Fibroblast of skin of scalp (primary cell): ENCODE data around the gene RGS16. TPM values are rescaled to one million over a fixed set of nuclear protein-coding genes. Genes with fewer than 3 reads are reported as not detected.
"Not testable (repeated sequence)": the region's sequence is repeated elsewhere in the genome, so short reads cannot be mapped to it uniquely, and the experiment has no call there.

Experiments
- DNase-seq: peaks from one replicate; pipeline ENCODE4 v3.0.0-alpha.2; 2013
- polyA plus RNA-seq, 2 experiments: library from polyadenylated mRNA; unstranded; fragments of 120-200 nt; gene quantifications; one replicate each; pipeline ENCODE4 v1.2.1, GENCODE V29; 2013; ENCODE audit not compliant: insufficient read length in 2 of 2

RGS16 gene
- 1.1 TPM for polyA plus RNA-seq (2013, experiment 1 of 2; ENCODE audit: insufficient read length)
- 1.4 TPM for polyA plus RNA-seq (2013, experiment 2 of 2; ENCODE audit: insufficient read length)

GRCh38 chr1:182604175-182605164 is at the start of gene RGS16:
Gene RGS16, minus strand, starts transcription at chr1:182604389. Its CDS starts 130 bp downstream, at chr1:182604259.
- DNase-seq = peak; percentile 81

- no peak for DNase-seq
Measured at GRCh38 chr1:182653986-182654385, 49.8 kb upstream of the RGS16 start.

GRCh38 chr1:182652933-182653332 is 48.7 kb upstream of the RGS16 start:
- DNase-seq = no peak

GRCh38 chr1:182651339-182651724 is 47.1 kb upstream of the RGS16 start:
- DNase-seq = no peak

DNA sequence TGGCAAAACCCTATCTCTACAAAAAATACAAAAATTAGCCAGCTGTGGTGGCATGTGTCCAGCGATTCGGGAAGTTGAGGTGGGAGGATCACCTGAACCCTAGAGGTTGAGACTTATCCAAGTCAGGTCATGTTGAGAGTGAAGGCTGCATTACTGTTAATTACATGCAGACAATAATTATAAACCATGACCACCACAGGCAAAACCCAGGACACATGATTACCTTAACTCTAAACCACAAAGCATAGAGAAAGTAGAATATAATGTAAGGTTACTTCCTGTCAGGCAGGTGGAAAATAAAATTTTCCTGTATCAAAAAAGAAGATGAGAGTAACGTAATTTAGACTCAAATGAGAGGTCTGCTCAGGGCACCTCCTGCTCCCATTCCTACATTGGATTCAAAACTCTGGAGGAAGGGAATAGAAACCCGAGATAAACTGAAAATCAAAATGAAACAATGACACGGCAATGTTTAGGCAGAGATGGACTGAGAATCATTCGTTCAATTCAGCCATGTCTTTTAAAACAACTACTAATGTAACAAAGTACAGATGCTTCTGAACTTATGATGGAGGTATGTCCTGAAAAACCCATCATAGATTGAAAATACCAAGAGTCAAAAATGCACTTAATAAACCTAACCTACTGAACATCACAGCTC is 46.6 kb upstream of the RGS16 start:
- DNase-seq = no peak

- DNase-seq = no peak
Measured at GRCh38 chr1:182649041-182649440, 44.9 kb upstream of the RGS16 start.

DNA sequence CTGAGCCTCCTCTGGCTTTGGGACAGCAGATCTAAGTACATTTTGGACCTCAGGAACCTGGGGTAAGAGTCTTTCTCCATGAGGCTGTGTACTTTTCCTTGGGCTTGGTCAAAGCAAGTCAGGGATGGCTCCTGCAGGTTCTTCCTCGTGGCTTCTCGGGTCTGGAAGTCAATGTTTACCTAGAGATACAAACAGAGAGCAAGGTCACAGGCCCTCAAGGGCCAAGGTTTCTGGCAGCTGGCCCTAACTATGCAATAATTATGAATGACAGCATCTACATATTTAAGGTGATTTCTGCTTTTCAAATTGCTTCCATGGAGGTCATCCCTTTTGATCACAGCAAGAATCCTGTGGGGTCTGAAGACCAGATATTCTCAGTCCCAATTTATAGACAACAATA is 42.5 kb upstream of the RGS16 start:
- no peak for DNase-seq

DNA sequence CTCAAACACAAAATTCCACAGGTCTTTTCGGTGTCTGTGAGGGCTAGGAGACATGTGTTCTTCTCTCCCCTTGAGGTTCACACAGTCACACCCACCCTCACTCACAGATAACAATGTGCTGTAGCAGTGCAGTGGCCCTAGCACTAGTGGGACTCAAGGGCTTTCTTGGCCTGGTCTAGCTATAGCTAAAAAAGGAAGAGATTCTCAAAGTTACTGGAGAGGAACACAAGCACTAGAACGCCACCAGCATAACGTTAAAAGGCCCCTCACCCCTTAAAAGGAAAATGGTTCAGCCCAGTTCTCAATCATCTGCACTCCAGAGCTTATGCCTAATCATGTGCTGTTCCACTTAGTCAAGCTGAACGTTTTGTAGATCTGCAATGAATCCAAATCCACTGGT is 40.7 kb upstream of the RGS16 start:
- no peak for DNase-seq

GRCh38 chr1:182643699-182644098 is 39.5 kb upstream of the RGS16 start:
- DNase-seq = no peak

DNA sequence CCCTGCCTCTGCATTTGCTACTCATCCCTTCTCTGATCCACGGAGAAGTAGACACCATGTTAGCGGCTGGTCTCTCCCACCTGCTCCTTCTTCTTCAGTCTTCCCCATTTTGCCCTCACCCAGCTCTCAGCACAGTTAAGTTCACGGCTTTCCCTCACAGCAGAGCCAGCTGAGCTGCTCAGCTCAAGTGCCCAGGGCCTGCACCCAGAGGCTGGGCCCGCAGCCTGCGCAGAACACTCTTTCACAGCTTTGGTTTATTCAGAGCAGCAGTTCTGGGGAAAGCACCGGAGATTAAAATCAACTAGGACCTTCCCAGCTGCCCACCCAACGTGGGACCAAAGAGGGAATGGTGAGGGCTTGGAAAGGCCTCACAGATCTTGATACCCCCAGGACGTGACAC is 38.3 kb upstream of the RGS16 start:
- DNase-seq = no peak

DNA sequence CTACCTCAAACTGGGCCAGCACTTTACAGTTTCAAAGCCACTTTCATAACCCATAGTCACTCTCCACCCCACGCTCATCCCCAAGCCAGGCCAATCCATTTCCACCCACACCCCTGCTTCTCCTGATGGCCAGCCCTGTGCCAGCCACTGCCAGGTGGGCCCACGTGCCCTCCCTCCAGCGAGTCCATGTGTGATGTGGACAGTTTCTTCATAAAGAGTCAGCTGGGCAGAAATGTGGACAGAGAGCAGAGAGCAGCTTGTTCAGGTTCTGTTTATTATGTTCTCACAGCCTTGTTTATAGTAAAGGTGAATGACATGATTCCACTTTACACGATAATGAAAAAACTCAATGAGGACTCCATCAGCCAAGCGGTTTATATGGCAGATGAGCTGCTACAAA is 37.4 kb upstream of the RGS16 start:
- DNase-seq = no peak

- DNase-seq = no peak
Measured at GRCh38 chr1:182639330-182639729, 35.1 kb upstream of the RGS16 start.

- DNase-seq = no peak
Measured at GRCh38 chr1:182637769-182638168, 33.6 kb upstream of the RGS16 start.

GRCh38 chr1:182635871-182636270 is 31.7 kb upstream of the RGS16 start:
- no peak for DNase-seq

DNA sequence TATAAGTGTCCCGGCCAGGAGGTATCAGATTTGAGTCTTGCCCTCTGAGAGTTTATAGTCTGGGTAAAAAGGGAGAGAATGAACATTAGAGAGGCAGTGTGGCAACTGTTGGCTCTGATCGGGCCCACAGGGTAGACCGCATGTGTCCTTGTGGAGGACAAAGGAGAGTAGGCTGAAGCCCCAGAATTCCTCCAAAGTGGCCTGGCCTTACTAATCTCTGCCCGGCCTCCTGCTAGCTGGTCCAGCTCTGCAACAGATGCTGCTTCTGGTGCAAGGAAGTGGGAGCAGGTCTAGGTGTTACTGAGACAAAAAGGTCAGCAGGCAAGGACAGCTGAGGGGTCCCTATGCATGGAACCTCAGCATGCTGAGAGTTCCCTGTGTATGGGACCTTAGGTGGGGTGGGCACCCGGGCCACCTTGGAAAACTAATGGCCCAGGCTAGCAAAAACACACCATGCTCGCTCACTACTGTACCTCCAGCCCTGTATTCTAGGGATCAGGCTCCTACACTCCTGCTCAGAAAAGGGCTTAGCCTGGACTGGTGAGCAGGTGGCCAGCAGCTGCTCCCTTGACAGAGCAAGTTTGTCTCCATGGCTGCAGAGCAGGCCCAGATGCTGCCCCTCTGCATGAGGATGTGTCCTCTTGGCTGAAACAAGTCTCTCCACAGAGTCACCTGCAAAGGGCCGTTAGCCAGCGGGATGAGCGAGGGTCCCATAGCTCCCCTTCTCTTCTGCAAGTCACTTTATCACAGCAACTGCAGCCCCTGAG is 30.3 kb upstream of the RGS16 start:
- DNase-seq = no peak

- no peak for DNase-seq
Measured at GRCh38 chr1:182633657-182634281, 29.6 kb upstream of the RGS16 start.

DNA sequence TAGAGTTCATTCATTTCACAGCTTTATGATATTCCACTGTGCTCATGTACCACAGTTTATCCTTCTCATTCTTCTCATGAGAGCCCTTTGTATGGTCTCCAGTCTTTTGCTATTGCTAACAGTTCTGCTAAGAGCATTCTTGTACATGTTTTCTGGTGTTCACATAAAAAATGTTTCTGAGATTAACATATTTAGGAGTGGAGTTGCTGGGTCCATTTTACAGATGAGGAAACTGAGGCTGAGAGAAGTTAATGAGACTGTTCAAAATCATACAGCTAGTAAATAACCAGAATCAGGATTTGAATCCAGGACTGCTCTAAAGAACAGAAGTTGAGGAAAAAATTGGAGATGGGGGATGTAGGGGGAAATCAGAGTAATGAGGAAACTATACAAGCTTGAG is 28.8 kb upstream of the RGS16 start:
- no peak for DNase-seq

- not testable (repeated sequence) for DNase-seq
Measured at GRCh38 chr1:182632441-182632857, 28.3 kb upstream of the RGS16 start.

DNA sequence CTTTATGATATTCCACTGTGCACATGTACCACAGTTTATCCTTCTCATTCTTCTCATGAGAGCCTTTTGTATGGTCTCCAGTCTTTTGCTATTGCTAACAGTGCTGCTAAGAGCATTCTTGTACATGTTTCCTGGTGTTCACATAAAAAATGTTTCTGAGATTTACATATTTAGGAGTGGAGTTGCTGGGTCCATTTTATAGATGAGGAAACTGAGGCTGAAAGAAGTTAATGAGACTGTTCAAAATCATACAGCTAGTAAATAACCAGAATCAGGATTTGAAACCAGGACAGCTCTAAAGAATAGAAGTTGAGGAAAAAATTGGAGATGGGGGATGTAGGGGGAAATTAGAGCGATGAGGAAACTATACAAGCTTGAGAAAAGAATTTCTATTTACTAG is 27.8 kb upstream of the RGS16 start:
- no peak for DNase-seq

GRCh38 chr1:182631053-182631677 is 27.0 kb upstream of the RGS16 start:
- no peak for DNase-seq

DNA sequence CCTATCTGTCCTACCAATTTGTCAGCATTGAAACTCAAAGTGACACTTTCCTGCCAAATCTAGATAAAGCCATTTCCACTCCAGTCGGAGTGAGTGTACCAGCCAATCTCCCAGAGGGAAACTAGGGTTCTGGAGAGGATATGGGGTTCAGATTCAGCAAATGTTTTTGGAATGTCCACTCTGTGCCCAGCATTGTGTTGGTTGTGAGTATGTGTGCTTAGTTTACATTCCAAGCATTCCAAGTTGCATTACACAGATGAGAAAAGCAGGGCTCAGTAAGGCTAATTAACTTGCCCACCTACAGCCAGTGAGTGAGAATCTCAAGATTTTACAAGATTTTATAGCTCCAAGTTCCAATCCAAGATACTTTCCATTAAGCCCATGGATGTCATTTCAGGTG is 26.4 kb upstream of the RGS16 start:
- no peak for DNase-seq
